8988T (cell line): Measurements from ENCODE around the gene DENND4A.

Source experiments
- DNase-seq: peaks from one replicate; pipeline ENCODE4 v3.0.0; 2011

Gene DENND4A

GRCh38 chr15:65659502-65660052, 132.5 kb downstream of the DENND4A start:
- DNase-seq: no peak

- DNase-seq: no peak
Observed at GRCh38 chr15:65655457-65655856, 136.6 kb downstream of the DENND4A start.

GRCh38 chr15:65655026-65655425, 137.1 kb downstream of the DENND4A start:
- no peak for DNase-seq

GRCh38 chr15:65653801-65654521, 138.1 kb downstream of the DENND4A start:
- no peak for DNase-seq

- no peak for DNase-seq
Observed at GRCh38 chr15:65653341-65653740, 138.8 kb downstream of the DENND4A start.

GRCh38 chr15:65651831-65652749, 140.0 kb downstream of the DENND4A start:
- DNase-seq: no peak

GRCh38 chr15:65651042-65651322, 141.1 kb downstream of the DENND4A start:
- DNase-seq: no peak

GRCh38 chr15:65650312-65651041, 141.6 kb downstream of the DENND4A start:
- DNase-seq: no peak

- no peak for DNase-seq
Observed at GRCh38 chr15:65646486-65646885, 145.6 kb downstream of the DENND4A start.

- DNase-seq: no peak
Observed at GRCh38 chr15:65645392-65645791, 146.7 kb downstream of the DENND4A start.

- no peak for DNase-seq
Observed at GRCh38 chr15:65644282-65644681, 147.8 kb downstream of the DENND4A start.

GRCh38 chr15:65642594-65642993, 149.5 kb downstream of the DENND4A start:
- DNase-seq: no peak

- no peak for DNase-seq
Observed at GRCh38 chr15:65641768-65642475, 150.2 kb downstream of the DENND4A start.

- no peak for DNase-seq
Observed at GRCh38 chr15:65639509-65639908, 152.6 kb downstream of the DENND4A start.

GRCh38 chr15:65638681-65639089, 153.4 kb downstream of the DENND4A start:
- DNase-seq: peak; percentile 27

- DNase-seq: no peak
Observed at GRCh38 chr15:65638109-65638508, 154.0 kb downstream of the DENND4A start.

- no peak for DNase-seq
Observed at GRCh38 chr15:65634356-65634755, 157.7 kb downstream of the DENND4A start.

- DNase-seq: no peak
Observed at GRCh38 chr15:65633752-65634151, 158.3 kb downstream of the DENND4A start.

- DNase-seq: no peak
Observed at GRCh38 chr15:65632780-65633375, 159.2 kb downstream of the DENND4A start.

GRCh38 chr15:65631503-65631902, 160.6 kb downstream of the DENND4A start:
- DNase-seq: no peak

GRCh38 chr15:65630760-65631159, 161.3 kb downstream of the DENND4A start:
- no peak for DNase-seq

GRCh38 chr15:65629548-65629947, 162.5 kb downstream of the DENND4A start:
- no peak for DNase-seq
